H1 (cell line): Measurements from ENCODE around the gene GLRX3.

ENCODE experiments used
- ATF2 ChIP-seq: IDR thresholded peaks from 2 replicates; pipeline ENCODE4 v1.6.1; 2012; ENCODE audit warnings: low read length, inconsistent platforms
- BRCA1 ChIP-seq: IDR thresholded peaks from 2 replicates; pipeline ENCODE4 v1.6.1; 2012; ENCODE audit warnings: low read depth, low read length, improper control_type of control experiment
- CREB1 ChIP-seq: IDR thresholded peaks from 2 replicates; pipeline ENCODE4 v1.6.1; 2012; ENCODE audit warnings: inconsistent platforms
- EZH2 ChIP-seq: fragments of 200-600 bp; sonication (generic); IDR thresholded peaks from 2 replicates; pipeline ENCODE4 v1.7.1; 2012; ENCODE audit warnings: low read depth, mild to moderate bottlenecking, moderate library complexity, low read length, inconsistent platforms; ENCODE audit not compliant: severe bottlenecking
- JUN ChIP-seq: IDR thresholded peaks from 2 replicates; pipeline ENCODE4 v1.6.1; 2011; ENCODE audit warnings: low read depth, mild to moderate bottlenecking, improper control_type of control experiment, low read length
- MAX ChIP-seq: IDR thresholded peaks from 2 replicates; pipeline ENCODE4 v1.6.1; 2012; ENCODE audit warnings: inconsistent platforms
- NRF1 ChIP-seq: IDR thresholded peaks from 2 replicates; pipeline ENCODE4 v1.6.1; 2011; ENCODE audit warnings: mild to moderate bottlenecking, low read depth, low read length, improper control_type of control experiment
- POLR2A ChIP-seq, 2 experiments: IDR thresholded peaks; 1 replicate in 1 of 2; 2 replicates in 1 of 2; pipeline ENCODE4 v1.6.1; 2011; ENCODE audit warnings: low read depth in 2 of 2, low read length in 2 of 2, mild to moderate bottlenecking in 2 of 2; ENCODE audit errors: control extremely low read depth in 1 of 2
- RAD21 ChIP-seq, 2 experiments: IDR thresholded peaks in 1 of 2; conservative IDR thresholded peaks in 1 of 2; 2 replicates each; pipeline ENCODE4 v1.6.1; 2011; ENCODE audit warnings: low read depth in 2 of 2, low read length in 2 of 2, improper control_type of control experiment in 1 of 2, inconsistent platforms in 1 of 2, mild to moderate bottlenecking in 1 of 2, moderate library complexity in 1 of 2
- SRF ChIP-seq: IDR thresholded peaks from 2 replicates; pipeline ENCODE4 v1.6.1; 2011; ENCODE audit warnings: mild to moderate bottlenecking, low read depth, low read length, moderate library complexity
- YY1 ChIP-seq: IDR thresholded peaks from 2 replicates; pipeline ENCODE4 v1.6.1; 2011; ENCODE audit warnings: low read depth, mild to moderate bottlenecking, low read length
- TF ChIP-seq, protein P1 (sequence below), 3 experiments: IDR thresholded peaks; 1 replicate in 2 of 3; 2 replicates in 1 of 3; pipeline versions ENCODE4 v1.5.1 to v1.6.1; 2011; ENCODE audit warnings: low read length in 3 of 3, mild to moderate bottlenecking in 3 of 3, inconsistent platforms in 2 of 3, low read depth in 1 of 3, moderate library complexity in 1 of 3; ENCODE audit not compliant: insufficient read depth in 1 of 3; ENCODE audit errors: control extremely low read depth in 1 of 3
- TF ChIP-seq, protein P2 (sequence below): IDR thresholded peaks from 2 replicates; pipeline ENCODE4 v1.6.1; 2012; ENCODE audit warnings: inconsistent platforms

GRCh38 chr10:130138479-130138866 lies 2.3 kb downstream of the GLRX3 start:
- TF ChIP-seq YY1 = no peak
- TF ChIP-seq NRF1 = no peak
- no peak for TF ChIP-seq CREB1
- TF ChIP-seq EZH2 = no peak
- TF ChIP-seq MAX = no peak
- TF ChIP-seq, protein P1, sequence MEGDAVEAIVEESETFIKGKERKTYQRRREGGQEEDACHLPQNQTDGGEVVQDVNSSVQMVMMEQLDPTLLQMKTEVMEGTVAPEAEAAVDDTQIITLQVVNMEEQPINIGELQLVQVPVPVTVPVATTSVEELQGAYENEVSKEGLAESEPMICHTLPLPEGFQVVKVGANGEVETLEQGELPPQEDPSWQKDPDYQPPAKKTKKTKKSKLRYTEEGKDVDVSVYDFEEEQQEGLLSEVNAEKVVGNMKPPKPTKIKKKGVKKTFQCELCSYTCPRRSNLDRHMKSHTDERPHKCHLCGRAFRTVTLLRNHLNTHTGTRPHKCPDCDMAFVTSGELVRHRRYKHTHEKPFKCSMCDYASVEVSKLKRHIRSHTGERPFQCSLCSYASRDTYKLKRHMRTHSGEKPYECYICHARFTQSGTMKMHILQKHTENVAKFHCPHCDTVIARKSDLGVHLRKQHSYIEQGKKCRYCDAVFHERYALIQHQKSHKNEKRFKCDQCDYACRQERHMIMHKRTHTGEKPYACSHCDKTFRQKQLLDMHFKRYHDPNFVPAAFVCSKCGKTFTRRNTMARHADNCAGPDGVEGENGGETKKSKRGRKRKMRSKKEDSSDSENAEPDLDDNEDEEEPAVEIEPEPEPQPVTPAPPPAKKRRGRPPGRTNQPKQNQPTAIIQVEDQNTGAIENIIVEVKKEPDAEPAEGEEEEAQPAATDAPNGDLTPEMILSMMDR (IDR thresholded peaks at IDR 0.05; ENCODE audit: control extremely low read depth in 1 of 3, insufficient read depth in 1 of 3, low read depth in 1 of 3, low read length in 3 of 3) = no peak
- no peak for TF ChIP-seq POLR2A (IDR thresholded peaks at IDR 0.05; ENCODE audit: control extremely low read depth in 1 of 2, low read depth in 2 of 2, low read length in 2 of 2)
- TF ChIP-seq, protein P2, sequence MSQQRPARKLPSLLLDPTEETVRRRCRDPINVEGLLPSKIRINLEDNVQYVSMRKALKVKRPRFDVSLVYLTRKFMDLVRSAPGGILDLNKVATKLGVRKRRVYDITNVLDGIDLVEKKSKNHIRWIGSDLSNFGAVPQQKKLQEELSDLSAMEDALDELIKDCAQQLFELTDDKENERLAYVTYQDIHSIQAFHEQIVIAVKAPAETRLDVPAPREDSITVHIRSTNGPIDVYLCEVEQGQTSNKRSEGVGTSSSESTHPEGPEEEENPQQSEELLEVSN = no peak
- no peak for TF ChIP-seq SRF
- no peak for TF ChIP-seq BRCA1
- TF ChIP-seq JUN = no peak
- no peak for TF ChIP-seq RAD21 (IDR thresholded peaks at IDR 0.05 in 1 of 2, conservative IDR thresholded peaks at IDR 0.05 in 1 of 2; ENCODE audit: low read depth in 2 of 2, low read length in 2 of 2)
- no peak for TF ChIP-seq ATF2
